Endothelial cell (in vitro differentiated cells): Measurements from ENCODE around the gene ITM2C. TPM values are rescaled to one million over a fixed set of nuclear protein-coding genes. Genes with fewer than 3 reads are reported as not detected.

Experiments
- DNase-seq: peaks from one replicate; pipeline ENCODE4 v3.0.0; 2021; ENCODE audit warnings: low spot score
- H3K27ac Mint-ChIP-seq: one replicate; pipeline ENCODE4 v1.8.0; 2021; ENCODE audit warnings: mixed read lengths, inconsistent platforms; ENCODE audit not compliant: unreplicated experiment
- H3K27me3 Mint-ChIP-seq: one replicate; pipeline ENCODE4 v1.8.0; 2021; ENCODE audit warnings: mild to moderate bottlenecking, moderate library complexity, mixed read lengths, inconsistent platforms; ENCODE audit not compliant: unreplicated experiment
- H3K36me3 Mint-ChIP-seq: one replicate; pipeline ENCODE4 v1.8.0; 2021; ENCODE audit warnings: mild to moderate bottlenecking, low read depth, mixed read lengths, inconsistent platforms; ENCODE audit not compliant: unreplicated experiment
- H3K4me1 Mint-ChIP-seq: one replicate; pipeline ENCODE4 v1.8.0; 2021; ENCODE audit warnings: mild to moderate bottlenecking, mixed read lengths, inconsistent platforms; ENCODE audit not compliant: unreplicated experiment
- H3K4me3 Mint-ChIP-seq: one replicate; pipeline ENCODE4 v1.8.0; 2021; ENCODE audit warnings: mild to moderate bottlenecking, mixed read lengths, inconsistent platforms; ENCODE audit not compliant: unreplicated experiment
- H3K9me3 Mint-ChIP-seq: one replicate; pipeline ENCODE4 v1.8.0; 2021; ENCODE audit warnings: mixed read lengths, inconsistent platforms; ENCODE audit not compliant: unreplicated experiment
- CTCF ChIP-seq: fragments of 200-600 bp; sonication (generic); IDR thresholded peaks from one replicate; pipeline ENCODE4 v1.5.0; 2021; ENCODE audit warnings: antibody characterized with exemption; ENCODE audit not compliant: unreplicated experiment
- total RNA-seq: library from RNA; stranded (reverse); fragmentation: NEBNext Ultra II Directional; extraction: Animal tissue kit (Norgen Biotek cat#: 25700); gene quantifications from one replicate; pipeline ENCODE4 v1.2.1, GENCODE V29; 2021; ENCODE audit not compliant: unreplicated experiment

The ITM2C gene
- total RNA-seq, 1 donor from 2014 or later = 279 TPM

GRCh38 chr2:230865766-230866755 is 1.3 kb downstream of the ITM2C start:
- H3K4me3 Mint-ChIP-seq = peak overlapping the region; percentile 89
- H3K4me1 Mint-ChIP-seq = peaks cover 54% of the 10 kb centered on the region
- H3K9me3 Mint-ChIP-seq = no peaks in the 10 kb centered on the region
- DNase-seq = peak; percentile 59
- H3K27me3 Mint-ChIP-seq = peaks cover 19% of the 10 kb centered on the region
- no peak for TF ChIP-seq CTCF
- no peak overlapping the region for H3K27ac Mint-ChIP-seq
- H3K36me3 Mint-ChIP-seq = no peaks in the 10 kb centered on the region

GRCh38 chr2:230866756-230867523 is 2.2 kb downstream of the ITM2C start:
- DNase-seq = no peak
- Mint-ChIP-seq H3K4me3 (peak overlapping the region; percentile 86), H3K27me3 (peaks cover 19% of the 10 kb centered on the region), H3K9me3 (no peaks in the 10 kb centered on the region), H3K27ac (no peak overlapping the region), H3K36me3 (no peaks in the 10 kb centered on the region), H3K4me1 (peaks cover 52% of the 10 kb centered on the region)
- no peak for TF ChIP-seq CTCF

GRCh38 chr2:230868161-230868946 is 3.6 kb downstream of the ITM2C start:
- Mint-ChIP-seq H3K36me3 (no peaks in the 10 kb centered on the region), H3K4me3 (peak overlapping the region; percentile 81), H3K4me1 (peaks cover 58% of the 10 kb centered on the region), H3K9me3 (no peaks in the 10 kb centered on the region), H3K27ac (peak overlapping the region; percentile 82), H3K27me3 (peaks cover 17% of the 10 kb centered on the region)
- no peak for TF ChIP-seq CTCF
- DNase-seq = no peak

- DNase-seq = no peak
- H3K27ac Mint-ChIP-seq = peak overlapping the region; percentile 82
Measured at GRCh38 chr2:230868947-230869913, 4.5 kb downstream of the ITM2C start.

More at GRCh38 chr2:230868947-230869913, 4.5 kb downstream of the ITM2C start:
- Mint-ChIP-seq H3K4me3 (peak overlapping the region; percentile 81), H3K36me3 (no peaks in the 10 kb centered on the region), H3K4me1 (peaks cover 56% of the 10 kb centered on the region), H3K27me3 (peaks cover 16% of the 10 kb centered on the region), H3K9me3 (no peaks in the 10 kb centered on the region)
- no peak for TF ChIP-seq CTCF
